IPS-NIHi7 (cell line): ENCODE results near the gene SNX20.

ENCODE experiments used
- DNase-seq: peaks from one replicate; pipeline ENCODE4 v3.0.0; 2012; ENCODE audit warnings: mixed read lengths; ENCODE audit errors: extremely low spot score

Gene SNX20

DNA sequence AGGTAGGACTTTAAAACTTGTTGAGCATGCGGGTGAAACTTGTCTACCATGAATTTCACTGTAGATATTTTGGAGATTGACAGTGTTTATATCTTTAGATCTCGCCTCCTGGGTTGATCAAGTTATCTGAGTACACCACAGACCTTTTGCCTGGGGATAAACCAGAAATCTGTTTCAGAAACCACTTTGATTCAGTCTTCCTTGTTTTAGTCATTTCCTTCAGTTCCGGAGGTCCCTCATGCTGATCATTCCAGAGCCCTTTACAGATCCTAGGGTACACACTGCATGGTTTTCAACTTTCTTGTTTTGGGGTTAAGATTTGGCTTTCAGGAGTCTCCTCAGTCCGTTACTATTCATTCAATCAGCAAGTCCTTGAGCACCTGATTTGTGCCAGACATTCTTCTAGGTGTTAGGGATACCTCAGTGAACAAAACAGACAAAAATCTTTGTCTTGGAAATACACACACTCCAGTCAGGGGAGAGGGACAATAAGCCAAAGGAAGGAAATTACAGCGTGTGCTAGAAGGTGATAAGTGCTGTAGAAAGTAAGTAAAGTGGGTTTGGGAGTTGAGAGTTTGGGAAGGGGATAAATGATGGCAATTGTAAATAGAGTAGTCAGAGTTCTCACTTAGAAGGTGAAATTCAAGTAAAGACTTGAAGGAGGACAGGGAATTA, 24.5 kb upstream of the SNX20 start:
- DNase-seq: no peak

DNA sequence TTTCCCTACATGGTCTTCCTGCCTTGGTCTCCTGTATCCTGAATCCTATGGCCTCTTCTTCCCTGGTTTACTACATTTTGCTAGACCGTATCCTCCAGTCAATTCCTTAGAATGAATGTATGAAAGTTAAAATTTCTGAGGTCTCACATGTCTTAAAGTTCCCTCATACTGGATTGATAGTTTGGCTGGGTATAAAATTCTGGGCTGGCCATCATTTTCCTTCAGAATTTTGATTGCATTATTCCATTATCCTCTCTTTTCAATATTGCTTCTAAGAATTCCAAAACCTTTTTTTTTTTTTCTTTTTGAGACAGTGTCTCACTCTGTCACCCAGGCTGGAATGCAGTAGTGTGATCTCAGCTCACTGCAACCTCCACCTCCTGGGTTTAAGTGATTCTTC, 23.1 kb upstream of the SNX20 start:
- no peak for DNase-seq

DNA sequence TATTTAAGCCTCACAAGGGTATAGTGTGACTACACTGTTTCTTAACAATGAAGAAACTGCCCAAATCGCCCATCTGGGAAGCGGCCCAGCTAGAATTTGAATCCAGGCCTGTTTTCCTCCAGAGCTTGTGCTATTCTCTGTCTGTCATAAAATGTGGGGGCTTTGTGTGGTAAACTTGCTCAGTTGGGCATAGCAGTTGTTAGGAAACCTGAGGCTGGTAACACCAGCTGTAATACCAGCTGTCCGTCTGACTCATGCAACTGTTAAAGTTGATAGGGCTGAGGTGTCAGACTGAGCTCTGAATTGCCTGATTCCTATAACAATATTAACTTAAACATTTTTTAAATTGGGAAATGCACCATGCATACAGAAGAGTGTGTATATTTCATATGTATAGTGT, 21.6 kb upstream of the SNX20 start:
- no peak for DNase-seq

DNA sequence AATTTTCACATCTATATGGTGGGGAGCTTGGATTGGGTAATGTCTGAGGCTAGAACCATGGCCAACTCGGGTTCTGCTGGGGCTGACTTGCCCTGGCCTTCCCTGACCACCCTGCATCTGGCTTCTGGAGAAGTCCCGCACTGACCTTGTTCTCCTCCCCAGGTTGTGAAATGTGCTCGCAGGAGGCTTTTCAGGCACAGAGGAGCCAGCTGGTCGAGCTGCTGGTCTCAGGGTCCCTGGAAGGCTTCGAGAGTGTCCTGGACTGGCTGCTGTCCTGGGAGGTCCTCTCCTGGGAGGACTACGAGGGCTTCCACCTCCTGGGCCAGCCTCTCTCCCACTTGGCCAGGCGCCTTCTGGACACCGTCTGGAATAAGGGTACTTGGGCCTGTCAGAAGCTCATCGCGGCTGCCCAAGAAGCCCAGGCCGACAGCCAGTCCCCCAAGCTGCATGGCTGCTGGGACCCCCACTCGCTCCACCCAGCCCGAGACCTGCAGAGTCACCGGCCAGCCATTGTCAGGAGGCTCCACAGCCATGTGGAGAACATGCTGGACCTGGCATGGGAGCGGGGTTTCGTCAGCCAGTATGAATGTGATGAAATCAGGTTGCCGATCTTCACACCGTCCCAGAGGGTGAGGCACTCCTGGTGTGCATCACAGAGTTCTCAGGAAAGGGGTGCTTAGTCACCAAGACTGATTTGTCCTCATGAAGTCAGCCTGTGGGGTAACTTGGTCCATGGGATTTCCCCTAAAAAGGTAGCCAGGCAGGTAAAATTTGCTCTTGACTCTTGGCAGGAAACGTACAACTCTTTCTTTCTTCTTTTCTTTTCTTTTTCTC, 18.4 kb upstream of the SNX20 start:
- no peak for DNase-seq

DNA sequence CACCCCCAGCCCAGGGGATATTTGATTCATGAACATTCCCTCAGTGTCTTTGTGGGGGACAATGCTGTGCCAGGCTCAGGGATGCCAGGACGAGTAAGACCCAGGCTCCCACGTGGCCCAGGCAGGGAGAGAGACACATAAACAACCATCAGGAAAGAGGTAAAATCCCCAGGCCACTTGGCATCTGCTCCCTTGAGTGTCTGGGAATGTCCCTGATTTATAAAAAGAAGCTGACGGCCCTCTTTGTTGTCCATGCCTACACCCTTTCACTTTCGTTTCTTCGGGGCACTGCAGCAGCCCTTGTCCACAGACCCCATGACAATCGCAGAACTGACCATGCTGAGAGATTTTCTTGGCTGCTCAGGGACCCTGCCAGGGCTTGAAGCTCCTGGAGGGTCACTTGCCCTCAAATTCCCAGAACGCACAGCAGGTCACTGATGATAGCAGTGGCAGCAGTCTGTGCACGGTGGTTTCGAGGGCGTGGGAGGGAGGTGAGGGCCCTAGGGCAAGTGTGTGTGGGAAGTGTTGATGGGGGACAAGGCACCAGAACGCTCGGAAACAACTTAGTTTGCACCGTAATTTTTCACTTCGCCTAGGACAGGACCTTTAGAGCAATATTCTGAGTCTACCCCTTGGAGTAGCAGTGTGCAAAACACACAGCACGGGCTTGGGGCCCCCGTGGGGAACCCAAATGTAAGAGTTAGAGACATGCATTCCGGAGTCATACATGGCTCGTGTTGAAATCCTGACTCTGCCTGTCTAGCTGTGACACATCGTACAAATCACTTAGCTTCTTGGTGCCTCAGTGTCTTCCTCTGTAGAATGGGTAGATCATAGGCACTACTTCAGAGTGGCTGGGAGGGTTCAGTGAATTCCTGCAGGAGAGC, 17.0 kb upstream of the SNX20 start:
- no peak for DNase-seq

DNA sequence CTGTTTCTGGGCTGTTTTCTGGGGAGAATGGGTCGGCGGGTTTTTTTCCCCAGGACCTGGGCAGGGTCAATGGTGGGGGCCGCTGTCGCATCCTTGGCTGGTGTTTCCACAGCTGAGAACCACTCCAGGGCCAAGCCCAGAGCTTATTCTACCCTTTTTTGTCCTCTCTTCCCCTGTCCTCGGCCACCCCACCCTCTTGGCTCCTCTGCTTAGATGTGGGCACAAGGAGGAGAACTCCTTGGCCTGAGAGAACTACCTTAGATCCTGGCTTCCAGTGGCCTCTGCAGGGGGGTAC, 16.3 kb upstream of the SNX20 start:
- DNase-seq: no peak

DNA sequence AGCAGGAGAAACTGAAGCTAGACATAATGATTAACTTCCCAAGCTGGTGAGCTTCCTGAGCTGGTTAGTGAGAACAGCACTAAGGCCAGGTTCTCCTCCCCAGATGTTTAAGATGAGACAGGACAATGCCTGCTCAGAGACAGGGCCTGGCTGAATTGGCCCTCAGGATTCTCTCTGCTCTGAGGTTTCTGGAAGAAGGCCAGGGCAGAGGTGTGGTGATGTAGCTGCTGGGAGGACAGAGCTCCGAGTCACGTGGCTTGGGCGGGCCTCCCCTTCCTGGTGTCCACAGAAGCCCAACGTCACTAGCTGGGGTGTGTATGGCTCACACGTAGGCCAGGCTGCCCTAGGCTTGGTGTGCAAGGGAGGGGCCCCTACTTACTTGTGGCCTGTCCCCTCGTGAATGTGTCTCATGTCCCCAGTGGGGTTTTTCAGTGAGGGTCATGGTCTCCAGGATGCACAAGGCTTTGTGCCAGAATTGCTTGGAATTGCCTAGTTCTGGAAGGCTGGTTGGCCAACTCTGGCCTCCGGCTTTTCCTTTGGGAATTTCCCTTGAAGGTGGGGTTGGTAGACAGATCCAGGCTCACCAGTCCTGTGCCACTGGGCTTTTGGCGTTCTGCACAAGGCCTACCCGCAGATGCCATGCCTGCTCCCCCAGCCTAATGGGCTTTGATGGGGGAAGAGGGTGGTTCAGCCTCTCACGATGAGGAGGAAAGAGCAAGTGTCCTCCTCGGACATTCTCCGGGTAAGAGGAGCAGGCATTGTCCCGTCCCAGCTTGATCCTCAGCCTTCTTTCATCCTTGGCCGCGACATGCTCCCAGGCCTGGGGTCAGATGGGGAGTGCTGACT, 15.7 kb upstream of the SNX20 start:
- DNase-seq: no peak

DNA sequence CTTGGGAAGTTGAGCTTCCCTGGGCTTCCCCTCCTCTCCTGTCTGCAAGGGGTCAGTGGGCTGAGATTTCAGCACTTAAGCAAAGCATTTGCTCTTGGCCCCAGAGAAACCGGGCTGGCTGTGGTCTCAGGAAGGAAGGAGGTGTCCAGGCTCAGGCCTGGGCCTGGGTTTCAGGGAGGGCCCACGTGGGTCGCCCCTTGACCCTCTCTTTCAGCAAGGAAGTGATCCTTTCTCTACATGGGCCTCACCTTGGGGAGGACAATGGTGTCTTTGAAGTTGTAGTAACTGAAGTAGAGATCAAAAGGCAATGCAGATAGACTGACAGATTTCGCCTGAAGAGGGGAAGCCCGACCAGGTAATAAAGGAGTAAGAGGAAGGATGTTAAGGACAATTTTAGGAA, 15.0 kb upstream of the SNX20 start:
- no peak for DNase-seq

DNA sequence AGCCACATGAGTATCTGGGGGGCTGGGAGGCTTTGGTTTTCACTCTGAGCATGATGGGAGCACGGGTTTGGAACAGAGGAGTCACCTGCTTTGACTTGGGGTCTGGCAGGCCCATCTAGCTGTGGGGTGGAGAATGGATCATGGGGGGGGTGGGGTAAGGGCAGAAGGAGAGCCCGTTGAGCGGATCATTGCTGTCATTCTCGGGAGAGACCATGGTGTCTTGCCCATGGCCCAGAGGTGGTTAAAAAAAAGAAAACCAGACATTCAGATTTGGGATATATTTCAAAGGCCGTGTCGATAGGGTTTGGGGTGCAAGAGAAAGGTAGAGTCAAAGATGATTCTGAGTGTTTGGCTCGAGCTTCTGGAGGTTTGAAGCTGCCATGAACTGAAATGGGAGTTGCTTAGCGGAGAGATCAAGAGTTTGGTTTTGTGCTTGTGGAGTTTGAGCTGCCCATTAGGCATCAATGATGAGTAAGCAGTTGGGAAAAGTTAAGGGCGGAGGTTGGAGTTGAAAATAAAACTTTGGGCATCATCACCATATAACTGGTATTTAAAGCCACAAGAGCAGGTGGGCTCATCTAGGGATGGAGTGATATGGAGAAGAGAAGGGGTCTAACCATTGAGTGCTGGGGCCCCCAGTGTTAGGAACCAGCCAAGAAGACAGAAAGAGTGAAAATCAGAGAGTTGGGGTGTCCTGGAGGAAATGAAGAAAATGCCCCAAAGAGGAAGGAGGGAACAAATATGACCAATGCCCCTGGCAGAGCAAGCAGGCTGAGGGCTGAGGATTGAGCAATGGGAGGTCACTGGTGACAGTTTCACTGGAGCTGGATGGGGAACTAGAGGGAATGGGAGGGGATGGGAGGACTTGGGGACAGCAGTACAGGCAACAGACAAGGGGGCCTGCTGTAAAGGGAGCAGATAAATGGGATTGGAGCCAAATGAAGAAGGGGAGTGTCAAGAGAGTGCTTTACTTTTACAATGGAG, 14.2 kb upstream of the SNX20 start:
- no peak for DNase-seq

DNA sequence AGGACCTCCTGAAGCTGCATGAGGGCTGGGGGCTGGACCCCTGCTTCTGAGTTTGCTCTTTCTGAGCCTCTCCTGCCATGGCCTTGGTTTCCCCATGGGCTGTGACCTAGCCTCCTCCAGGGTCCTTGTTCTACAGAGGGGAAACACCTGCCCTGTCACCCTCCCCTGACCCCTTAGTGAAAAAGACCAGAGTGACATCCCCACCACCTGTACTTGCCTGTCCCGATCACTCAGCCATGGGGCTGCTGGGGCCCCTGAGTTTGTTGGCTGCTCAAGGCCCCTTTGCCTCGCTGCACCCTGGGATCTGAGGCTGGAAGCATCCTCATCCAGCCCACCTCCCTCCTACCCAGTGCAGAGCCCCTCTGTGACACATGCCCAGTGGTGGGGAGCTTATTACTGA, 13.1 kb upstream of the SNX20 start:
- no peak for DNase-seq

DNA sequence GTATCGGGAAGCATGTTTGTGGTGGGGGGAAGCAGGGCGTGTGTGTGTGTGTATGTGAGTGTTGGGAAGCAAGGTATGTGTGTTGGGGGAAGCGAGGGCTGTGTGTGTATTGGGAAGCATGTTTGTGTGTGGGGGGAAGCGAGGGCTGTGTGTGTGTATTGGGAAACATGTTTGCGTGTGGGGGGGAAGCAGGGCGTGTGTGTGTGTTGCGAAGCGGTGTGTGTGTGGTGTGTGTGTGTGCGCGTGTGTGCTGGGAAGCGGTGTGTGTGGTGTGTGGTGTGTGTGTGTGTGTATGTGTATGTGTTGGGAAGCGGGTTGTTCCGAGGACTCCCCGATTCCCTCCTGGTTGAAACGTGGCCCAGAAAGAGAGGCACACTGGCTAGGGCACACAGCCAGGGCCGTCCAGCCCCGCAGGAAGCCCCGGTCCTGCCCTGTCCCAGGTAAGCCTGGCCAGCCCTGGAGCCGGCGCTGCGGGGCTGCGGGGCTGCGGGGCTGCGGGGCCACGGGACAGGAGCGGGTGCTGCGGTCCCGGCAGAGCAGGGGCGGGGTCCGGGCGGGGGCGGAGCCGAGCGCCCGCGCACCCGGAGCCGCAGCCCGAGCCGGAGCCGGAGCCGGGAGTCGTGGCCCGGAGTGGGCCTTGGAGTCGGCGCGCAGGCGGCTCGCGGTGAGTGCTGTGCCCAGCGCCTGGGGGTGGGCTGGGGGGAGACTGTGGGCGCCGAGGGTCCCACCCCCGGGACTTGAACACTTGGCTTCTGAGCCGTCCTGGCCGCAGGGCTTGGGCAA, 12.1 kb upstream of the SNX20 start, which contains the start of gene NOD2:
Gene NOD2 (plus strand): TSS at position 608 of the 783 bp plus-strand sequence. CDS start 5,890 bp downstream, outside the sequence.
- DNase-seq: peak; percentile 85

DNA sequence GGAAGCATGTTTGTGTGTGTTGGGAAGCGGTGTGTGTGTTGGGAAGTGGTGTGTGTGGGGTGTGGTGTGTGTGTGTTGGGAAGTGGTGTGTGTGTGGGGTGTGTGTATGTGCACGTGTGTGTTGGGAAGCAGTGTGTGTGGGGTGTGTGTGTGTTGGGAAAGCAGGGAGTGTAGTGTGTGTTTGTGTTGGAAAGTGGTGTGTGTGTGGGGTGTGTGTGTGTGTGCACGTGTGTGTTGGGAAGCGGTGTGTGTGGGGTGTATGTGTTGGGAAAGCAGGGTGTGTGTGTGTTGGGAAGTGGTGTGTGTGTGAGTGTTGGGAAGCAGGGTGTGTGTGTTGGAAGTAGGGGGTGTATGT, 11.5 kb upstream of the SNX20 start:
- no peak for DNase-seq

DNA sequence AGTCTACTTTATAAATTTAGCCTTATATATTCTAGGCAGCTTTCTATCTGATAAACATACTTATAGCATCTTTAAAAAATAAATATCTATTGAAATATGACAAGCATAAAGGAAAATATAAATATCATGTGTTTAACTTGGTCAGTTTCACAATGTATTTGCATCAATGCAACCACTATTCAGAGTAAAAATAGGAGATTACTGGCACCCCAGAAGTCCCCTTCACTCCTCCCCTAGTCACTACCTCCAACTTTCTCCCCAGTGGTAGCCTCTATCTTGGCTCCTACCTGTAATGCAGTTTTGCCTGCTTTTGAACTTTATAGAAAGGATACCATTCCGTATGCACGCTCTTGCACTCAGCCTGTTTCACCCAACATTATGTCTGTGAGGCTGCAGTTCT, 9.1 kb upstream of the SNX20 start:
- DNase-seq: no peak

DNA sequence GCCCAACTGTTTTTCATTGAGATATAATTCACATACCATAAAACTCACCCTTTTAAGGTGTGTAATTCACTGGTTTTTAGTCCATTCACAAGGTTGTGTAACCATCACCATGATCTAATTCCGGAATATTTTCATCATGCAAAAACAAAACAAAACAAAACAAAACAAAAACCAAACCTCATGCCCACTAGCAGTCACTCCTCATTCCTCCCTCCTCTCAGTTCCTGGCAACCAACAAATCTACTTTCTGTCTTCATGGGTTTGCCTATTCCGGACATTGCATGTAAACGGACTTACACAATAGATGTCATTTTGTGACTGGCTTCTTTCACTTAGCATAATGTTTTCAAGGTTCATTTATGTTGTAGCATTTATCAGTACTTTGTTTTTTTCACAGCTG, 7.8 kb upstream of the SNX20 start:
- DNase-seq: no peak

DNA sequence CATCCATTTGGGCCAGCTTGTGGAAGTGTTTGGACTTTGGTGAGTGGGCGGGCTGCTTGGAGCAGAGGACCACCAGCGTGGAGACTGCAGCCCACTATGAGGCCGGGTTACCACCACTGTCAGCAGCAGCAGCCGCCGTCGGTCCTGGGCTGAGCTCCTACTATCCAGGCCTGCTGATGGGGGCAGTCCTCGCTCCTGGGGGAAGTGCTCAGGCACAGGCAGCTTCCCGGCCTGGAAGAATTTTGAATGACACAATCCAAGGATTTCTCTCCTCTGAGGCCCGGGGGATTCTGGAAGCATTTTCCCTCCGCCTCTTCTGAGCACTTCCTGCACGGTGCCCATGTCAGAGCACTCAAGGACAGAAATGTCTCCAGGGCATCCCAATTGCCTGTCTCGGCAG, 7.0 kb upstream of the SNX20 start:
- DNase-seq: no peak

DNA sequence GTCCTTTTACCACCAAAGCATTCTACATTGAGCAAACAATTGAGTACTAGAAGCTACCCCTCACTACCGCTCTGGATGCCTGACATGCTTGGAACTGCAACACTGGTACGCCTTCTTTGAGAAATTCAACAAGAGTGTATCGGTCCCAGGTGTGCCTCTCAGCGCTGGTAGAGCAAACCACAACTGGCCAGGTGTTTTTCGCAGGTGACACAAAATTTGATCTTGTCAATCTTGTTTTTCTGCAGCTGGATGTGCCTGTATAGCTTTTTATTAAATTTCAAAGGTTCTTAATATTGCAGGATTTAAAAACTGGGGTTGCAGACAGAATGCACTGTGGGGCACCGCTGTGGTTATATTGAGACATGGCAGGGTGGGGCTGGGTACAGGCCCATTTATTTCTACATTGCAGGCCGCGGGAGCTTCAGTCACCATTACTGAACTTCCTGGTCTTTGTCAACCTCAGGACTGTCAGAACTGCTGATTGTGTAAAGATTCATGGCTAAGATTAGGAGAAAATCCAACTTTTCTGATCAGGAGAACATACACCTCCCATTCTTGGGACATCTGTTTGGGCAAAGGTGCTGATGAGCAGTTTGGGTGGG, 4.5 kb upstream of the SNX20 start:
- no peak for DNase-seq

DNA sequence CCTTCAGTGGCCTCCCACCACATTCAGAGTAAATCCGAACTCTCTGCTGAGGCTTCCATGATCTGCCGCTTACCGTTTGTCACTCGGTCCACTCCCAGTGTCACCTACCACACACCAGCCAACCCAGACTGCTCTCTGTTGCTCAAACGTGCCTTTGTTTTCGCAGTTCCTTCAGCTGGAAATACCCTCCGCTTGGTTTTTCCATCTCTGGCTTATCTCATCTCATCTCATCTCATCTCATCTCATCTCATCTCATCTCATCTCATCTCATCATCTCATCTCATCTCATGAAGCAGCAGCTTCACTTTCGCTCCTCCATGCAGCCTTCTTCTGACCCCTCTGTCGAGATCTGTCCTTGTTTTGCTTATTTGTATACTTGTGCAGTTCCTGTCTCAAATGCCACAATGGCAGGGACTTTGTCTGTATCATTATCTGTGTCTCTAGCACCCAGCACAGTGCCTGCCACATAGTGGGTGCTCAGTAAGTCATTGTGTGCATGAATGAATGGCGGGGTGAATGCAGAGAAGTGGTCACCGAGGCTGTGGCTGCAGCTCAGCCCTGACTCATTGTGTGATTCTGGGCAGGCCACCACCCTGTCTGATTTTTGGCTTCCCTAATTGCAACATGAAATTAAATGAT, 3.8 kb upstream of the SNX20 start:
- DNase-seq: no peak

DNA sequence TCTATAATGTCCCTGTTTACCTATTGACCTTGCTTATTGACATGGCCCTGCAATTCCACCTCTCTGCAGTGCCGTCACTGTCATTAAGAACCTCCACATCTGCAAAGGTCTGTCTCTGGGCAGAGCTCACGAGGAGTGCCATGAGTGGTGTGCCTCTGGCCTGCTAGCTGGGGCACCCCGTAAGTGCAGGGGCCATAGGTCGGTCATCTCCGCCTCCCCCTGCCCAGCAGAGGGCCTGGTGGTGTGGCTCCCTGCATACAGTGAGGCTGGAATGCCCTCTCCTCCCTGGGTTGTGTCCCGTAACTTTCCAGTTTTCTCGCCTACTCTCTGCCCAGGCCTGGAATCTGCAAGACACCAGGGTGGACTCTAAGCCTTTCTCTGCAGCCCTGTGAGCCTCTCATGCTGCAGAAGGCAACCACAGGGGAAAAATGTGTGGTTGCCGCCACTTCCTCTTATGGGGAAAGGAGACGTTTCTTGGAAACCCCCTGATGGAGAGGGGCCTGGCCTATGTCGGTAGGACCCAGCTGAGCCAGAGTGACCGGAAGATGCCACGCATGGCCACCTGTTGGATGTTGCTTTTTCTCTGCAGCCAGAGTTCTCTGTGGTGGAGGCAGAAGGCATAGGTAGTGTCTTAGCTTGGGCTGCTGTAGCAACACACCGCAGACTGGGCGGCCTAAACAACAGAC, 2.7 kb upstream of the SNX20 start:
- no peak for DNase-seq
